Measurements from ENCODE around the gene ITIH1. TPM values are rescaled to one million over a fixed set of nuclear protein-coding genes. Genes with fewer than 3 reads are reported as not detected.

Gene ITIH1
- total and polyA plus RNA-seq, 2 experiments from 2014 or later, result not detected

DNA sequence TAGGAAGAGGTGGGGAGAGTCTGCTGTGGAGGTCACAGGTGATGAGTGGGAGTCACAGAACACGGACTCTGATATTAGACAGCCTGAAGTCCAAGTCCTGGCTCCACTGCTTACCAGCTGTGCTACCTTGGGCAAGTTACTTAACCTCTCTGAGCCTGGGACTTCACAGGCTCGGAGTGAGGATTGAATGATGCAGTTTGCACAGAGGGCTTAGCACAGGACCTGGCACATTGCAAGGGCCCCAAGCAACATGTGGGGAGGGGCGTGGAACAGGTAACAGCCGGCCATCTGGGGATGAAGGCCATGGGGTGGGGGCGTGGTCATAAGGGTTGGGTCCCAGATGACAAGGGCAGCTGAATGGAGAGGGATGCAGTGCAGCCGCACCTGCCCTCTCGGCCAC, 12.9 kb downstream of the ITIH1 start:
- no peaks in the 10 kb centered on the region for H3K79me2 ChIP-seq (replicated peaks; ENCODE audit: insufficient read depth)
- no peak for DNase-seq (ENCODE audit: low spot score)
- H3K4me3 Mint-ChIP-seq, result no peak overlapping the region
- H3K36me3 ChIP-seq (ENCODE audit: insufficient read depth), result no peaks in the 10 kb centered on the region
- H3K27ac ChIP-seq (ENCODE audit: low read depth), result no peak overlapping the region
- no peak for ATAC-seq
- H3K9me3 Mint-ChIP-seq, result no peaks in the 10 kb centered on the region
- no peaks in the 10 kb centered on the region for H3F3A ChIP-seq (replicated peaks; ENCODE audit: low read depth)
- no peak overlapping the region for H3K27ac Mint-ChIP-seq
- no peaks in the 10 kb centered on the region; the same call in 2 of the 3 replicates for H3K36me3 Mint-ChIP-seq (ENCODE audit: low read depth)
- no peak overlapping the region for H3K4me3 ChIP-seq
- no peaks in the 10 kb centered on the region for H3K4me1 ChIP-seq (ENCODE audit: insufficient read depth)
- H3K4me2 ChIP-seq, result no peak overlapping the region
- no peak overlapping the region for H2AFZ ChIP-seq
- TF ChIP-seq STAT1 (IDR thresholded peaks at IDR 0.05; ENCODE audit: unreplicated experiment), result no peak
- no peak for TF ChIP-seq CREB1 (CRISPR knock-in tag; IDR thresholded peaks at IDR 0.05; ENCODE audit: low read depth)
- TF ChIP-seq, protein P1, sequence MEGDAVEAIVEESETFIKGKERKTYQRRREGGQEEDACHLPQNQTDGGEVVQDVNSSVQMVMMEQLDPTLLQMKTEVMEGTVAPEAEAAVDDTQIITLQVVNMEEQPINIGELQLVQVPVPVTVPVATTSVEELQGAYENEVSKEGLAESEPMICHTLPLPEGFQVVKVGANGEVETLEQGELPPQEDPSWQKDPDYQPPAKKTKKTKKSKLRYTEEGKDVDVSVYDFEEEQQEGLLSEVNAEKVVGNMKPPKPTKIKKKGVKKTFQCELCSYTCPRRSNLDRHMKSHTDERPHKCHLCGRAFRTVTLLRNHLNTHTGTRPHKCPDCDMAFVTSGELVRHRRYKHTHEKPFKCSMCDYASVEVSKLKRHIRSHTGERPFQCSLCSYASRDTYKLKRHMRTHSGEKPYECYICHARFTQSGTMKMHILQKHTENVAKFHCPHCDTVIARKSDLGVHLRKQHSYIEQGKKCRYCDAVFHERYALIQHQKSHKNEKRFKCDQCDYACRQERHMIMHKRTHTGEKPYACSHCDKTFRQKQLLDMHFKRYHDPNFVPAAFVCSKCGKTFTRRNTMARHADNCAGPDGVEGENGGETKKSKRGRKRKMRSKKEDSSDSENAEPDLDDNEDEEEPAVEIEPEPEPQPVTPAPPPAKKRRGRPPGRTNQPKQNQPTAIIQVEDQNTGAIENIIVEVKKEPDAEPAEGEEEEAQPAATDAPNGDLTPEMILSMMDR (conservative IDR thresholded peaks at IDR 0.05; ENCODE audit: low read depth in 2 of 2), result no peak
- TF ChIP-seq EZH2 (IDR thresholded peaks at IDR 0.05; ENCODE audit: low read depth, unreplicated experiment), result no peak
- H3K4me1 Mint-ChIP-seq, result no peaks in the 10 kb centered on the region; the same call in 2 of the 3 replicates
- H3K9me2 ChIP-seq (ENCODE audit: insufficient read depth), result no peaks in the 10 kb centered on the region
- no peaks in the 10 kb centered on the region for H4K20me1 ChIP-seq (replicated peaks; ENCODE audit: insufficient read depth)
- peaks cover 26% of the 10 kb centered on the region for H3K27me3 Mint-ChIP-seq (ENCODE audit: insufficient read depth, low read depth, poor library complexity)
- no peaks in the 10 kb centered on the region for H3K27me3 ChIP-seq (ENCODE audit: insufficient read depth)

DNA sequence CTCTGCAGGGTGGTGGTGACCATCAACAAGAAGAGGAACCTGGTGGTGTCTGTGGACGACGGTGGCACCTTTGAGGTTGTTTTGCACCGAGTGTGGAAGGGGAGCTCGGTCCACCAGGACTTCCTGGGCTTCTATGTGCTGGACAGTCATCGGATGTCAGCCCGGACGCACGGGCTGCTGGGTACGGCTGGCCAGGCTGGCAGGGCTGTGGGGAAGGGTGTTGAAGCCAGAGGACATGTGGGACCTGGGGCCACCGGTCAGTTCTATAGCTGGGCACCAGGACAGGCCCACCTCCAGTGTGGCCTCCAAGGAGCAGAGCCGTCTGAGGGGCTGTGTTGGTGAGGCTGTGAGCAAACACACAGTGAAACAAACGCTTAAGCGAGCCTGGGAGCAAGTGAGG, 13.3 kb downstream of the ITIH1 start:
- Mint-ChIP-seq H3K4me3 (no peak overlapping the region), H3K9me3 (no peaks in the 10 kb centered on the region), H3K4me1 (no peaks in the 10 kb centered on the region; the same call in 2 of the 3 replicates), H3K27ac (no peak overlapping the region), H3K36me3 (ENCODE audit: low read depth) (no peaks in the 10 kb centered on the region; the same call in 2 of the 3 replicates), H3K27me3 (ENCODE audit: insufficient read depth, low read depth, poor library complexity) (peaks cover 23% of the 10 kb centered on the region)
- no peaks in the 10 kb centered on the region for H3K4me1 ChIP-seq (ENCODE audit: insufficient read depth)
- H3K79me2 ChIP-seq (replicated peaks; ENCODE audit: insufficient read depth), result no peaks in the 10 kb centered on the region
- no peak overlapping the region for H2AFZ ChIP-seq
- DNase-seq (ENCODE audit: low spot score) (no peak), ATAC-seq (no peak)
- H3F3A ChIP-seq (replicated peaks; ENCODE audit: low read depth), result no peaks in the 10 kb centered on the region
- H3K27ac ChIP-seq (ENCODE audit: low read depth), result no peak overlapping the region
- no peaks in the 10 kb centered on the region for H3K36me3 ChIP-seq (ENCODE audit: insufficient read depth)
- H3K27me3 ChIP-seq (ENCODE audit: insufficient read depth), result no peaks in the 10 kb centered on the region
- H3K4me2 ChIP-seq, result no peak overlapping the region
- no peaks in the 10 kb centered on the region for H3K9me2 ChIP-seq (ENCODE audit: insufficient read depth)
- H4K20me1 ChIP-seq (replicated peaks; ENCODE audit: insufficient read depth), result no peaks in the 10 kb centered on the region
- H3K4me3 ChIP-seq, result no peak overlapping the region
- TF ChIP-seq EZH2phosphoT487 (IDR thresholded peaks at IDR 0.05; ENCODE audit: unreplicated experiment) (no peak), POLR2AphosphoS5 (IDR thresholded peaks at IDR 0.05; ENCODE audit: low read depth) (no peak), ZNF114 (CRISPR knock-in tag; IDR thresholded peaks at IDR 0.05) (no peak), ZNF331 (CRISPR knock-in tag; IDR thresholded peaks at IDR 0.05; ENCODE audit: low read depth) (no peak), JUNB (IDR thresholded peaks at IDR 0.05; ENCODE audit: unreplicated experiment) (no peak), EZH2 (IDR thresholded peaks at IDR 0.05; ENCODE audit: low read depth, unreplicated experiment) (no peak), STAT1 (IDR thresholded peaks at IDR 0.05; ENCODE audit: unreplicated experiment) (no peak), CREB1 (CRISPR knock-in tag; IDR thresholded peaks at IDR 0.05; ENCODE audit: low read depth) (no peak), NANOG (IDR thresholded peaks at IDR 0.05; ENCODE audit: borderline replicate concordance) (no peak)
- TF ChIP-seq, protein P2, sequence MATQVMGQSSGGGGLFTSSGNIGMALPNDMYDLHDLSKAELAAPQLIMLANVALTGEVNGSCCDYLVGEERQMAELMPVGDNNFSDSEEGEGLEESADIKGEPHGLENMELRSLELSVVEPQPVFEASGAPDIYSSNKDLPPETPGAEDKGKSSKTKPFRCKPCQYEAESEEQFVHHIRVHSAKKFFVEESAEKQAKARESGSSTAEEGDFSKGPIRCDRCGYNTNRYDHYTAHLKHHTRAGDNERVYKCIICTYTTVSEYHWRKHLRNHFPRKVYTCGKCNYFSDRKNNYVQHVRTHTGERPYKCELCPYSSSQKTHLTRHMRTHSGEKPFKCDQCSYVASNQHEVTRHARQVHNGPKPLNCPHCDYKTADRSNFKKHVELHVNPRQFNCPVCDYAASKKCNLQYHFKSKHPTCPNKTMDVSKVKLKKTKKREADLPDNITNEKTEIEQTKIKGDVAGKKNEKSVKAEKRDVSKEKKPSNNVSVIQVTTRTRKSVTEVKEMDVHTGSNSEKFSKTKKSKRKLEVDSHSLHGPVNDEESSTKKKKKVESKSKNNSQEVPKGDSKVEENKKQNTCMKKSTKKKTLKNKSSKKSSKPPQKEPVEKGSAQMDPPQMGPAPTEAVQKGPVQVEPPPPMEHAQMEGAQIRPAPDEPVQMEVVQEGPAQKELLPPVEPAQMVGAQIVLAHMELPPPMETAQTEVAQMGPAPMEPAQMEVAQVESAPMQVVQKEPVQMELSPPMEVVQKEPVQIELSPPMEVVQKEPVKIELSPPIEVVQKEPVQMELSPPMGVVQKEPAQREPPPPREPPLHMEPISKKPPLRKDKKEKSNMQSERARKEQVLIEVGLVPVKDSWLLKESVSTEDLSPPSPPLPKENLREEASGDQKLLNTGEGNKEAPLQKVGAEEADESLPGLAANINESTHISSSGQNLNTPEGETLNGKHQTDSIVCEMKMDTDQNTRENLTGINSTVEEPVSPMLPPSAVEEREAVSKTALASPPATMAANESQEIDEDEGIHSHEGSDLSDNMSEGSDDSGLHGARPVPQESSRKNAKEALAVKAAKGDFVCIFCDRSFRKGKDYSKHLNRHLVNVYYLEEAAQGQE (IDR thresholded peaks at IDR 0.05; ENCODE audit: unreplicated experiment), result no peak
- TF ChIP-seq, protein P3, sequence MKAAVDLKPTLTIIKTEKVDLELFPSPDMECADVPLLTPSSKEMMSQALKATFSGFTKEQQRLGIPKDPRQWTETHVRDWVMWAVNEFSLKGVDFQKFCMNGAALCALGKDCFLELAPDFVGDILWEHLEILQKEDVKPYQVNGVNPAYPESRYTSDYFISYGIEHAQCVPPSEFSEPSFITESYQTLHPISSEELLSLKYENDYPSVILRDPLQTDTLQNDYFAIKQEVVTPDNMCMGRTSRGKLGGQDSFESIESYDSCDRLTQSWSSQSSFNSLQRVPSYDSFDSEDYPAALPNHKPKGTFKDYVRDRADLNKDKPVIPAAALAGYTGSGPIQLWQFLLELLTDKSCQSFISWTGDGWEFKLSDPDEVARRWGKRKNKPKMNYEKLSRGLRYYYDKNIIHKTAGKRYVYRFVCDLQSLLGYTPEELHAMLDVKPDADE (IDR thresholded peaks at IDR 0.05), result no peak
- TF ChIP-seq, protein P1 (conservative IDR thresholded peaks at IDR 0.05; ENCODE audit: low read depth in 2 of 2), result no peak
